HepG2 (cell line): ENCODE measurements around the gene PAQR3. TPM values are rescaled to one million over a fixed set of nuclear protein-coding genes. Genes with fewer than 3 reads are reported as not detected.

Experiments
- AGO2 ChIP-seq: fragments of 200-400 bp; formaldehyde crosslinking; optimal IDR thresholded peaks from 2 replicates; pipeline ENCODE3; 2017; ENCODE audit warnings: mild to moderate bottlenecking, low read depth, low read length, moderate library complexity
- ATF2 ChIP-seq: sonication (generic); formaldehyde crosslinking; IDR thresholded peaks from 2 replicates; pipeline ENCODE4 v1.4.0; 2020; ENCODE audit warnings: missing genetic modification reagents
- BHLHE40 ChIP-seq: IDR thresholded peaks from 2 replicates; pipeline ENCODE4 v1.6.1; 2011; ENCODE audit warnings: low read length, improper control_type of control experiment
- EP300 ChIP-seq, 3 experiments: sonication (generic) in 1 of 3; formaldehyde crosslinking in 1 of 3; IDR thresholded peaks; 2 replicates each; pipeline versions ENCODE4 v1.5.1 to v1.6.1; 2011 to 2020; ENCODE audit warnings: low read depth in 2 of 3, low read length in 2 of 3, borderline replicate concordance in 1 of 3, improper control_type of control experiment in 1 of 3, mild to moderate bottlenecking in 1 of 3, missing genetic modification reagents in 1 of 3, moderate library complexity in 1 of 3
- FOXO1 ChIP-seq: sonication (generic); formaldehyde crosslinking; IDR thresholded peaks from 2 replicates; pipeline ENCODE4 v1.4.0; 2020; ENCODE audit warnings: missing genetic modification reagents
- GTF2F1 ChIP-seq: fragments of 150-350 bp; IDR thresholded peaks from 2 replicates; pipeline ENCODE4 v1.6.1; 2014; ENCODE audit warnings: low read length
- HHEX ChIP-seq: IDR thresholded peaks from 2 replicates; pipeline ENCODE4 v1.6.1; 2016; ENCODE audit warnings: control low read depth
- HIVEP1 ChIP-seq: sonication (generic); formaldehyde crosslinking; IDR thresholded peaks from 2 replicates; pipeline ENCODE4 v1.4.0; 2020; ENCODE audit warnings: mild to moderate bottlenecking, missing genetic modification reagents
- KAT8 ChIP-seq: IDR thresholded peaks from 2 replicates; pipeline ENCODE4 v1.6.1; 2016; ENCODE audit warnings: missing genetic modification reagents, missing compliant biosample characterization
- KLF6 ChIP-seq: IDR thresholded peaks from 2 replicates; pipeline ENCODE4 v1.8.0; 2016; ENCODE audit warnings: missing biosample characterization, missing genetic modification reagents
- PCBP2 ChIP-seq: fragments of 200-400 bp; formaldehyde crosslinking; optimal IDR thresholded peaks from 2 replicates; pipeline ENCODE3; 2018; ENCODE audit warnings: low read length, low read depth; ENCODE audit not compliant: poor library complexity, severe bottlenecking
- PTBP1 ChIP-seq: fragments of 200-400 bp; formaldehyde crosslinking; IDR thresholded peaks from 2 replicates; pipeline ENCODE4 v1.6.1; 2018; ENCODE audit warnings: low read length, low read depth; ENCODE audit not compliant: poor library complexity, severe bottlenecking
- RXRB ChIP-seq: IDR thresholded peaks from 2 replicates; pipeline ENCODE4 v1.6.1; 2016; ENCODE audit warnings: borderline replicate concordance, missing genetic modification reagents, missing compliant biosample characterization
- SIN3B ChIP-seq: fragments of 150-350 bp; IDR thresholded peaks from 2 replicates; pipeline ENCODE4 v1.6.1; 2014; ENCODE audit warnings: low read length
- TEAD3 ChIP-seq: optimal IDR thresholded peaks from 2 replicates; pipeline ENCODE3; 2016; ENCODE audit warnings: borderline replicate concordance
- ZNF343 ChIP-seq: sonication (generic); formaldehyde crosslinking; IDR thresholded peaks from 2 replicates; pipeline ENCODE4 v1.4.0; 2020; ENCODE audit warnings: mild to moderate bottlenecking, missing genetic modification reagents
- ZNF432 ChIP-seq: sonication (generic); formaldehyde crosslinking; IDR thresholded peaks from 2 replicates; pipeline ENCODE4 v1.5.0; 2020; ENCODE audit warnings: missing genetic modification reagents, mild to moderate bottlenecking, borderline replicate concordance
- ZNF530 ChIP-seq: sonication (generic); formaldehyde crosslinking; IDR thresholded peaks from 2 replicates; pipeline ENCODE4 v1.5.0; 2020; ENCODE audit warnings: low read depth, mild to moderate bottlenecking, missing genetic modification reagents
- ZNF562 ChIP-seq: sonication (generic); formaldehyde crosslinking; IDR thresholded peaks from 2 replicates; pipeline ENCODE4 v1.8.0; 2022; ENCODE audit warnings: missing genetic modification reagents, borderline replicate concordance
- ZNF598 ChIP-seq: sonication (generic); formaldehyde crosslinking; IDR thresholded peaks from 2 replicates; pipeline ENCODE4 v1.5.1; 2020; ENCODE audit warnings: mild to moderate bottlenecking, missing genetic modification reagents, borderline replicate concordance
- ZNF674 ChIP-seq: sonication (generic); formaldehyde crosslinking; IDR thresholded peaks from 2 replicates; pipeline ENCODE4 v1.5.0; 2020; ENCODE audit warnings: low read depth, mild to moderate bottlenecking, missing genetic modification reagents
- ZNF737 ChIP-seq: sonication (generic); formaldehyde crosslinking; IDR thresholded peaks from 2 replicates; pipeline ENCODE4 v1.5.0; 2020; ENCODE audit warnings: missing genetic modification reagents, mild to moderate bottlenecking, borderline replicate concordance
- ZNF772 ChIP-seq: sonication (generic); formaldehyde crosslinking; IDR thresholded peaks from 2 replicates; pipeline ENCODE4 v1.5.0; 2020; ENCODE audit warnings: mild to moderate bottlenecking, missing genetic modification reagents
- ZNF776 ChIP-seq: sonication (generic); formaldehyde crosslinking; IDR thresholded peaks from 2 replicates; pipeline ENCODE4 v1.4.0; 2020; ENCODE audit warnings: mild to moderate bottlenecking, missing genetic modification reagents
- polyA plus RNA-seq, 8 experiments: library from polyadenylated mRNA; depleted of rRNA in 3 of 8; stranded (reverse) in 7 of 8; unstranded in 1 of 8; fragments of >200 nt; fragmentation: Illumina TruSeq in 4 of 8; extraction: Trizol in 4 of 8; gene quantifications; 2 replicates each; pipeline versions ENCODE4 v1.2.1 to v1.2.3, GENCODE V29; 2011 to 2016; ENCODE audit warnings: low read depth in 4 of 8, missing spikeins in 1 of 8, mixed read lengths in 1 of 8; ENCODE audit not compliant: insufficient read depth in 1 of 8
- total RNA-seq, 5 experiments: library from RNA; depleted of rRNA; stranded (reverse); fragments of >200 nt; fragmentation: Illumina TruSeq; extraction: Trizol; gene quantifications; 2 replicates each; pipeline ENCODE4 v1.2.3, GENCODE V29; 2016; ENCODE audit warnings: low read depth in 1 of 5
- TF ChIP-seq, protein P1 (sequence below): sonication (generic); formaldehyde crosslinking; conservative IDR thresholded peaks from 2 replicates; pipeline ENCODE4 v1.4.0; 2020; ENCODE audit warnings: mild to moderate bottlenecking, missing genetic modification reagents, moderate library complexity
- TF ChIP-seq, protein P2 (sequence below): sonication (generic); formaldehyde crosslinking; IDR thresholded peaks from 2 replicates; pipeline ENCODE4 v1.5.0; 2020; ENCODE audit warnings: missing genetic modification reagents

PAQR3 gene
- total and polyA plus RNA-seq, 2 of the 13 experiments (the other 11 are each of a cell fraction or from before 2014, with no cell fraction given) = 9.9 to 13.6 TPM

- TF ChIP-seq, protein P1, sequence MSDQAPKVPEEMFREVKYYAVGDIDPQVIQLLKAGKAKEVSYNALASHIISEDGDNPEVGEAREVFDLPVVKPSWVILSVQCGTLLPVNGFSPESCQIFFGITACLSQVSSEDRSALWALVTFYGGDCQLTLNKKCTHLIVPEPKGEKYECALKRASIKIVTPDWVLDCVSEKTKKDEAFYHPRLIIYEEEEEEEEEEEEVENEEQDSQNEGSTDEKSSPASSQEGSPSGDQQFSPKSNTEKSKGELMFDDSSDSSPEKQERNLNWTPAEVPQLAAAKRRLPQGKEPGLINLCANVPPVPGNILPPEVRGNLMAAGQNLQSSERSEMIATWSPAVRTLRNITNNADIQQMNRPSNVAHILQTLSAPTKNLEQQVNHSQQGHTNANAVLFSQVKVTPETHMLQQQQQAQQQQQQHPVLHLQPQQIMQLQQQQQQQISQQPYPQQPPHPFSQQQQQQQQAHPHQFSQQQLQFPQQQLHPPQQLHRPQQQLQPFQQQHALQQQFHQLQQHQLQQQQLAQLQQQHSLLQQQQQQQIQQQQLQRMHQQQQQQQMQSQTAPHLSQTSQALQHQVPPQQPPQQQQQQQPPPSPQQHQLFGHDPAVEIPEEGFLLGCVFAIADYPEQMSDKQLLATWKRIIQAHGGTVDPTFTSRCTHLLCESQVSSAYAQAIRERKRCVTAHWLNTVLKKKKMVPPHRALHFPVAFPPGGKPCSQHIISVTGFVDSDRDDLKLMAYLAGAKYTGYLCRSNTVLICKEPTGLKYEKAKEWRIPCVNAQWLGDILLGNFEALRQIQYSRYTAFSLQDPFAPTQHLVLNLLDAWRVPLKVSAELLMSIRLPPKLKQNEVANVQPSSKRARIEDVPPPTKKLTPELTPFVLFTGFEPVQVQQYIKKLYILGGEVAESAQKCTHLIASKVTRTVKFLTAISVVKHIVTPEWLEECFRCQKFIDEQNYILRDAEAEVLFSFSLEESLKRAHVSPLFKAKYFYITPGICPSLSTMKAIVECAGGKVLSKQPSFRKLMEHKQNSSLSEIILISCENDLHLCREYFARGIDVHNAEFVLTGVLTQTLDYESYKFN (CRISPR knock-in tag) = peak; percentile 87
- no peak for TF ChIP-seq GTF2F1
- TF ChIP-seq RXRB (CRISPR knock-in tag) = peak; percentile 86
- TF ChIP-seq, protein P2, sequence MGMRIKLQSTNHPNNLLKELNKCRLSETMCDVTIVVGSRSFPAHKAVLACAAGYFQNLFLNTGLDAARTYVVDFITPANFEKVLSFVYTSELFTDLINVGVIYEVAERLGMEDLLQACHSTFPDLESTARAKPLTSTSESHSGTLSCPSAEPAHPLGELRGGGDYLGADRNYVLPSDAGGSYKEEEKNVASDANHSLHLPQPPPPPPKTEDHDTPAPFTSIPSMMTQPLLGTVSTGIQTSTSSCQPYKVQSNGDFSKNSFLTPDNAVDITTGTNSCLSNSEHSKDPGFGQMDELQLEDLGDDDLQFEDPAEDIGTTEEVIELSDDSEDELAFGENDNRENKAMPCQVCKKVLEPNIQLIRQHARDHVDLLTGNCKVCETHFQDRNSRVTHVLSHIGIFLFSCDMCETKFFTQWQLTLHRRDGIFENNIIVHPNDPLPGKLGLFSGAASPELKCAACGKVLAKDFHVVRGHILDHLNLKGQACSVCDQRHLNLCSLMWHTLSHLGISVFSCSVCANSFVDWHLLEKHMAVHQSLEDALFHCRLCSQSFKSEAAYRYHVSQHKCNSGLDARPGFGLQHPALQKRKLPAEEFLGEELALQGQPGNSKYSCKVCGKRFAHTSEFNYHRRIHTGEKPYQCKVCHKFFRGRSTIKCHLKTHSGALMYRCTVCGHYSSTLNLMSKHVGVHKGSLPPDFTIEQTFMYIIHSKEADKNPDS (CRISPR knock-in tag) = no peak
- no peak for TF ChIP-seq BHLHE40
- TF ChIP-seq FOXO1 (CRISPR knock-in tag) = peak; percentile 56; the same call in 1 of the 2 replicates
- TF ChIP-seq ZNF737 (CRISPR knock-in tag) = no peak
- peak; percentile 62 to 74; a peak in 3 of 4 replicates for TF ChIP-seq EP300 (IDR thresholded peaks at IDR 0.05; ENCODE audit: low read depth in 2 of 2, low read length in 2 of 2)
- peak; percentile 32; the same call in 1 of the 2 replicates for TF ChIP-seq EP300 (CRISPR knock-in tag; IDR thresholded peaks at IDR 0.05; ENCODE audit: borderline replicate concordance)
- TF ChIP-seq KLF6 (CRISPR knock-in tag) = no peak
- no peak for TF ChIP-seq ZNF432 (CRISPR knock-in tag)
- no peak for TF ChIP-seq ZNF772 (CRISPR knock-in tag)
- 0 out of 2 replicates have a peak, but pooled peaks have one; percentile 23 for TF ChIP-seq ATF2 (CRISPR knock-in tag)
- TF ChIP-seq KAT8 (CRISPR knock-in tag) = peak; percentile 54; the same call in 1 of the 2 replicates
- peak; percentile 80 for TF ChIP-seq TEAD3
- no peak for TF ChIP-seq PTBP1
- no peak for TF ChIP-seq ZNF562 (CRISPR knock-in tag)
- no peak for TF ChIP-seq PCBP2
- TF ChIP-seq AGO2 = no peak
- TF ChIP-seq ZNF530 (CRISPR knock-in tag) = no peak
- no peak for TF ChIP-seq SIN3B
- no peak for TF ChIP-seq ZNF598
- no peak for TF ChIP-seq HIVEP1 (CRISPR knock-in tag)
- peak; percentile 73; the same call in 1 of the 2 replicates for TF ChIP-seq HHEX (CRISPR knock-in tag)
- no peak for TF ChIP-seq ZNF776 (CRISPR knock-in tag)
- TF ChIP-seq ZNF343 (CRISPR knock-in tag) = no peak
- no peak for TF ChIP-seq ZNF674 (CRISPR knock-in tag)
Measured at GRCh38 chr4:78862314-78862737, 76.9 kb downstream of the PAQR3 start (continued).
